ENCODE data around the gene ZBTB42.
"Not testable (repeated sequence)": the region's sequence is repeated elsewhere in the genome, so short reads cannot be mapped to it uniquely, and the experiment has no call there.

Gene ZBTB42

GRCh38 chr14:104797115-104798044 lies 3.5 kb upstream of the ZBTB42 start:
- no peak for DNase-seq

GRCh38 chr14:104798300-104799243 lies 2.3 kb upstream of the ZBTB42 start:
- DNase-seq: no peak

GRCh38 chr14:104799244-104800014 lies 1.5 kb upstream of the ZBTB42 start:
- DNase-seq: no peak

- peak; percentile 90 for DNase-seq
These were observed 708 bp upstream of the ZBTB42 start for GRCh38 chr14:104800015-104800770.

GRCh38 chr14:104801520-104802393 lies 856 bp downstream of the ZBTB42 start:
- no peak for DNase-seq

GRCh38 chr14:104802394-104803184 lies 1.7 kb downstream of the ZBTB42 start:
- no peak for DNase-seq

- no peak for DNase-seq
These were observed 2.5 kb downstream of the ZBTB42 start for GRCh38 chr14:104803280-104803911.

- no peak for DNase-seq
These were observed 3.1 kb downstream of the ZBTB42 start for GRCh38 chr14:104803912-104804410.

- no peak for DNase-seq
These were observed 3.8 kb downstream of the ZBTB42 start for GRCh38 chr14:104804481-104805325.

GRCh38 chr14:104805326-104805678 lies 4.4 kb downstream of the ZBTB42 start:
- DNase-seq: no peak

- no peak for DNase-seq
These were observed 5.2 kb downstream of the ZBTB42 start for GRCh38 chr14:104805941-104806624.

- DNase-seq: no peak
These were observed 5.9 kb downstream of the ZBTB42 start for GRCh38 chr14:104806625-104807465.

GRCh38 chr14:104808456-104808855 lies 7.6 kb downstream of the ZBTB42 start:
- DNase-seq: no peak

GRCh38 chr14:104810316-104810715 lies 9.4 kb downstream of the ZBTB42 start:
- DNase-seq: no peak

- no peak for DNase-seq
These were observed 12.4 kb downstream of the ZBTB42 start for GRCh38 chr14:104813286-104813685.

GRCh38 chr14:104814701-104815100 lies 13.8 kb downstream of the ZBTB42 start:
- DNase-seq: not testable (repeated sequence)

GRCh38 chr14:104816616-104816884 lies 15.6 kb downstream of the ZBTB42 start:
- DNase-seq: no peak

All from CD4-positive, alpha-beta T cell treated with Interleukin-12 subunit alpha and Interleukin-12 subunit beta, for 1 hour (primary cell).